ENCODE results near the gene NR2F6.

GRCh38 chr19:17240826-17241399 is 4.8 kb downstream of the NR2F6 start:
- TF ChIP-seq NFE2L2 (conservative IDR thresholded peaks at IDR 0.05; ENCODE audit: low read length) (no peak), CHD4 (IDR thresholded peaks at IDR 0.05; ENCODE audit: borderline replicate concordance) (no peak), ELK1 (IDR thresholded peaks at IDR 0.05; ENCODE audit: low read depth, low read length) (no peak), CTCF (IDR thresholded peaks at IDR 0.05) (no peak), MAX (IDR thresholded peaks at IDR 0.05) (0 out of 2 replicates have a peak, but pooled peaks have one; percentile 37), POLR2A (IDR thresholded peaks at IDR 0.05; ENCODE audit: low read length) (no peak), RARB (CRISPR knock-in tag; IDR thresholded peaks at IDR 0.05) (no peak)

Measured in A549 (cell line).